NCI-H748 treated with DMSO at 0.1 percent for 48 hours (cell line): ENCODE data around the gene TMEM234.

Experiments
- DNase-seq: peaks from one replicate; lab custom pipeline; 2025; lab: John Stamatoyannopoulos, UW

Gene TMEM234

DNA sequence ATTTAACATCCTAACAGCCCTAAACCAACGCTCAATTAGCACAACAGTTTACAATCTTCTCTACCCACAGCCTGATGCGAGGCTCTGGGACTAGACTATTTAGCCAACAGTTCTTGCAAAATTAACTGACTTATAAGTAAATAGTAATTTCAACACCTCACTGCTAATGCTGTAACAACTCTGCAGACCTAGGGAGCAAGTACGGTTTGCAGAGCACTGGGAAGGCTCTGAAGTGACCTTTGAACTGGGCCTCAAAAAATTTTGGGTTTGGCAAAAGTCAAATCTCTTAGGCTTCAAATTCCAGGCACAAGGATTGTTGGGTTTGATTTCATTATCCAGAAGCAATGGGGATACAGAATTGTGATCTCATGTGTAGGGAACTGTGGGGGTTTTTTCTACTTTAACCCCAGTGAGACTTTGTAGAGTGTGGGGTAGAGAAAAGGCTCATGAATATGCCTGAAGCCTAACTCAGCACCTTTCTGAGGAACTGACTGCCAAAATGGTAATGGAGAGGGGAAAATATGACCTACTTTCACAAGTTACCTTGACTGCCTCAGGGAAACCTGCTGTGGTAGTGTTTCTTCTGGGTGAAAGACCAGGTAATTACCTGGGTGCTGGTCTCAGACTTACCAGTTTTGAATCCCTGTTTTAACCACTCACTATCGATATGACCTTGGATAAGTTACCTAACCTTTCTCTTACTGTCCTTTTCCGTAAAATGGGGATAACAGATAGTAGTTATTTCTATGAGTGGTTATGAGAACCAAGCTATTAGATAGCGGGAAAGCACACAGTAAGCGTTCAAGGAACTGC lies 43.6 kb downstream of the TMEM234 start:
- DNase-seq: no peak

DNA sequence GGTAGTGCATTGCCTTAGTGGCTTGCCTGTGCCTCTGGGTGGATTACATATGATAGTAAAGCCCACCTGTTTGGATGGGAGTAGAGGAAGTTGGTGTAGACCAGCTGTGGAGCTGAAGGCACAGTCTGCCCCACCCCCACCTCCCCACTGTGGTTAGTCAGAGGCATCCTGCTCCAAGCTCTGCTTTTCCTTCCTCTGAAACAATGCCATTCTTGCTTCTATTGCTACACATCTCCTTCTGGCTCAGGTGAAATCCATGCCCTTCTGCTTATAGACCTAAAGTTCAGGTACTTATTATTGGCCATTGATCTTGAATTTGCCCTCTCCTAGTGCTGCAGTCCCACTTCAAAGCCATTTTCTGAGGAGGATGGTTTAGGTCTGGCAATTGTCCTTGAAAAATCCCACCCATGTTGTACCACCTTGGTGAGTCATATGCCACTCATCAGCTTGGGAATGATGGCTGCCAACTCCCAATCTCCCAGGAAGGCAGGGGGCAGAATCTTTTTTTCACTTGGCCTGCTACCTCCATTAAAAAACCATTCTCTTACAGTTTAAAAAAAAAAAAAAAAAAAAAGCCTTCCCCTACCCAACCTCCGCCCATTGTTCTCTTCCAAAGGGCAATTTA lies 49.4 kb downstream of the TMEM234 start:
- DNase-seq: no peak

GRCh38 chr1:32170991-32171390 lies 51.2 kb downstream of the TMEM234 start:
- DNase-seq: no peak
